Liver (tissue), 9 donors: ENCODE data around the gene GDF2. TPM values are rescaled to one million over a fixed set of nuclear protein-coding genes. Genes with fewer than 3 reads are reported as not detected.

ENCODE experiments used
- DNase-seq: peaks from one replicate; pipeline ENCODE4 v3.0.0-alpha.2; 2017; ENCODE audit warnings: low spot score
- H3K27ac ChIP-seq, 2 donors: one replicate each; pipeline ENCODE4 v1.7.0; 2013; ENCODE audit warnings: inconsistent platforms in 2 of 2, low read length in 2 of 2, control low read depth in 1 of 2, low read depth in 1 of 2, mild to moderate bottlenecking in 1 of 2
- H3K27me3 ChIP-seq, 4 donors: one replicate each; pipeline versions ENCODE4 v1.6.1 to v1.7.0; 2013; ENCODE audit warnings: low read length in 3 of 4, inconsistent platforms in 1 of 4, mild to moderate bottlenecking in 1 of 4, moderate library complexity in 1 of 4; ENCODE audit not compliant: control insufficient read depth in 4 of 4, insufficient read depth in 4 of 4
- H3K36me3 ChIP-seq, 4 donors: one replicate each; pipeline versions ENCODE4 v1.6.1 to v1.7.0; 2013; ENCODE audit warnings: low read length in 3 of 4, mild to moderate bottlenecking in 3 of 4, low read depth in 1 of 4, moderate library complexity in 1 of 4; ENCODE audit not compliant: control insufficient read depth in 4 of 4, insufficient read depth in 3 of 4
- H3K4me1 ChIP-seq, 4 donors: one replicate each; pipeline versions ENCODE4 v1.6.1 to v1.7.0; 2013; ENCODE audit warnings: low read length in 3 of 4, mild to moderate bottlenecking in 3 of 4, moderate library complexity in 1 of 4; ENCODE audit not compliant: control insufficient read depth in 4 of 4, insufficient read depth in 4 of 4
- H3K4me3 ChIP-seq, 3 donors: one replicate each; pipeline versions ENCODE4 v1.6.1 to v1.7.0; 2013; ENCODE audit warnings: low read length in 3 of 3, control low read depth in 1 of 3, low read depth in 1 of 3, mild to moderate bottlenecking in 1 of 3
- H3K9ac ChIP-seq, 2 donors: one replicate each; pipeline ENCODE4 v1.7.0; 2013; ENCODE audit warnings: low read length in 2 of 2, mild to moderate bottlenecking in 2 of 2, moderate library complexity in 2 of 2, control low read depth in 1 of 2, low read depth in 1 of 2
- H3K9me3 ChIP-seq, 4 donors: one replicate each; pipeline versions ENCODE4 v1.6.1 to v1.7.0; 2013; ENCODE audit warnings: low read length in 3 of 4; ENCODE audit not compliant: control insufficient read depth in 4 of 4
- ATF3 ChIP-seq: IDR thresholded peaks from 2 replicates; pipeline ENCODE4 v1.6.1; 2016; ENCODE audit warnings: antibody characterized with exemption
- CTCF ChIP-seq: fragments of 150-350 bp; IDR thresholded peaks from 2 replicates; pipeline ENCODE4 v1.5.1; 2017; ENCODE audit warnings: improper control_type of control experiment, low read depth, low read length; ENCODE audit not compliant: missing input control
- EGR1 ChIP-seq, 2 donors: IDR thresholded peaks; 2 replicates each; pipeline ENCODE4 v1.6.1; 2016 to 2018; ENCODE audit warnings: antibody characterized with exemption in 2 of 2, low read depth in 2 of 2
- GABPA ChIP-seq, 2 donors: IDR thresholded peaks in 1 of 2; conservative IDR thresholded peaks in 1 of 2; 2 replicates each; pipeline ENCODE4 v1.6.1; 2016; ENCODE audit warnings: antibody characterized with exemption in 2 of 2, mild to moderate bottlenecking in 1 of 2, moderate library complexity in 1 of 2
- HNF4A ChIP-seq, 2 donors: conservative IDR thresholded peaks; 2 replicates each; pipeline ENCODE4 v1.6.1; 2016; ENCODE audit warnings: antibody characterized with exemption in 2 of 2, mild to moderate bottlenecking in 2 of 2
- HNF4G ChIP-seq: IDR thresholded peaks from 2 replicates; pipeline ENCODE4 v1.6.1; 2016; ENCODE audit warnings: antibody characterized with exemption
- JUND ChIP-seq, 2 donors: IDR thresholded peaks; 2 replicates each; pipeline ENCODE4 v1.6.1; 2016; ENCODE audit warnings: antibody characterized with exemption in 2 of 2
- MAX ChIP-seq: IDR thresholded peaks from 2 replicates; pipeline ENCODE4 v1.6.1; 2016; ENCODE audit warnings: antibody characterized with exemption
- NR2F2 ChIP-seq: IDR thresholded peaks from 2 replicates; pipeline ENCODE4 v1.6.1; 2016; ENCODE audit warnings: antibody characterized with exemption
- RAD21 ChIP-seq, 2 donors: IDR thresholded peaks; 2 replicates each; pipeline ENCODE4 v1.6.1; 2016; ENCODE audit warnings: antibody characterized with exemption in 2 of 2, mild to moderate bottlenecking in 2 of 2
- REST ChIP-seq: IDR thresholded peaks from 2 replicates; pipeline ENCODE4 v1.6.1; 2016; ENCODE audit warnings: antibody characterized with exemption, mild to moderate bottlenecking
- RXRA ChIP-seq, 2 donors: IDR thresholded peaks; 2 replicates each; pipeline ENCODE4 v1.6.1; 2017 to 2018; ENCODE audit warnings: antibody characterized with exemption in 2 of 2, mild to moderate bottlenecking in 1 of 2
- TAF1 ChIP-seq: conservative IDR thresholded peaks from 2 replicates; pipeline ENCODE4 v1.6.1; 2016; ENCODE audit warnings: antibody characterized with exemption, mild to moderate bottlenecking
- YY1 ChIP-seq: IDR thresholded peaks from 2 replicates; pipeline ENCODE4 v1.6.1; 2016; ENCODE audit warnings: antibody characterized with exemption, mild to moderate bottlenecking
- ZBTB33 ChIP-seq: IDR thresholded peaks from 2 replicates; pipeline ENCODE4 v1.6.1; 2016; ENCODE audit warnings: antibody characterized with exemption
- WGBS: extraction: QIAGEN DNeasy Blood & Tissue Kit; methylation state at CpG from one replicate; pipeline ENCODE4 v1.1.7; 2013; 5-methylcytosine and 5-hydroxymethylcytosine counted together
- polyA plus RNA-seq, 2 donors: library from polyadenylated mRNA; stranded (reverse) in 1 of 2; unstranded in 1 of 2; fragments of 200-250 nt in 1 of 2; fragments of >200 nt in 1 of 2; fragmentation: Nextera tagmentation in 1 of 2; extraction: Ambion mirVana in 1 of 2; gene quantifications; one replicate each; pipeline versions ENCODE4 v1.2.1 to v1.2.3, GENCODE V29; 2013 to 2015
- total RNA-seq, 2 donors: library from RNA; depleted of rRNA; stranded (reverse); fragments of >200 nt; gene quantifications; one replicate each; pipeline ENCODE4 v1.2.3, GENCODE V29; 2014
- donor health status: healthy.
- donor health status: healthy.
- donor health status: healthy.
- donor health status: healthy.
- donor health status: healthy.

Gene GDF2
- total and polyA plus RNA-seq, 4 donors, result 5.6 to 26.9 (median 14.5) TPM

- H3K27me3 ChIP-seq, result no peaks in the 10 kb centered on the region
- no peaks in the 10 kb centered on the region for H3K9me3 ChIP-seq
- H3K4me1 ChIP-seq, result no peaks in the 10 kb centered on the region
- no peak within 1 kb of the TSS for H3K9ac ChIP-seq
- 89% methylated on average over 5 of the region's 5 CpGs for WGBS
- no peaks in the 10 kb centered on the region for H3K36me3 ChIP-seq
- no peak for DNase-seq
- no peak within 1 kb of the TSS for H3K27ac ChIP-seq
- TF ChIP-seq ATF3 (no peak), HNF4A (conservative IDR thresholded peaks at IDR 0.05) (no peak), NR2F2 (no peak), GABPA (IDR thresholded peaks at IDR 0.05 in 1 of 2, conservative IDR thresholded peaks at IDR 0.05 in 1 of 2) (no peak), RXRA (IDR thresholded peaks at IDR 0.05) (no peak), REST (no peak), JUND (IDR thresholded peaks at IDR 0.05) (no peak), TAF1 (no peak), YY1 (no peak), MAX (no peak), HNF4G (no peak), ZBTB33 (no peak), CTCF (no peak)
- H3K4me3 ChIP-seq, result no peak within 1 kb of the TSS
These were observed 25.9 kb downstream of the GDF2 start, which contains the start of gene RBP3 for GRCh38 chr10:47348138-47348651. Gene RBP3 (plus strand): TSS chr10:47348363. CDS start chr10:47348485, 122 bp downstream.

GRCh38 chr10:47348661-47349470 is 26.6 kb downstream of the GDF2 start:
- Histone ChIP-seq H3K9me3 (no peaks in the 10 kb centered on the region), H3K27me3 (no peaks in the 10 kb centered on the region), H3K9ac (no peak overlapping the region), H3K4me1 (no peaks in the 10 kb centered on the region), H3K36me3 (no peaks in the 10 kb centered on the region), H3K4me3 (no peak overlapping the region), H3K27ac (no peak overlapping the region)
- DNase-seq, result no peak
- 91% methylated on average over 36 of the region's 36 CpGs for WGBS
- TF ChIP-seq RAD21 (IDR thresholded peaks at IDR 0.05) (no peak), EGR1 (IDR thresholded peaks at IDR 0.05; ENCODE audit: low read depth in 2 of 2) (no peak), GABPA (IDR thresholded peaks at IDR 0.05 in 1 of 2, conservative IDR thresholded peaks at IDR 0.05 in 1 of 2) (no peak), REST (no peak), JUND (IDR thresholded peaks at IDR 0.05) (no peak), CTCF (no peak), YY1 (no peak), NR2F2 (no peak)
